Measurements from ENCODE around the gene FCAR.
"Not testable (repeated sequence)": the region's sequence is repeated elsewhere in the genome, so short reads cannot be mapped to it uniquely, and the experiment has no call there.

FCAR gene

GRCh38 chr19:54894106-54894505 is 20.1 kb downstream of the FCAR start:
- DNase-seq (ENCODE audit: low read depth in 2 of 2): not testable (repeated sequence)

GRCh38 chr19:54896036-54896435 is 22.0 kb downstream of the FCAR start:
- DNase-seq (ENCODE audit: low read depth in 2 of 2): no peak

GRCh38 chr19:54898685-54899084 is 24.6 kb downstream of the FCAR start:
- DNase-seq (ENCODE audit: low read depth in 2 of 2): not testable (repeated sequence)

- not testable (repeated sequence) for DNase-seq (ENCODE audit: low read depth in 2 of 2)
Observed at GRCh38 chr19:54899646-54900045, 25.6 kb downstream of the FCAR start.

GRCh38 chr19:54901153-54901552 is 27.1 kb downstream of the FCAR start:
- DNase-seq (ENCODE audit: low read depth in 2 of 2): not testable (repeated sequence)

- no peak for DNase-seq (ENCODE audit: low read depth in 2 of 2)
Observed at GRCh38 chr19:54902061-54902460, 28.0 kb downstream of the FCAR start.

GRCh38 chr19:54903303-54903702 is 29.3 kb downstream of the FCAR start:
- DNase-seq (ENCODE audit: low read depth in 2 of 2): no peak

GRCh38 chr19:54904261-54904660 is 30.2 kb downstream of the FCAR start:
- not testable (repeated sequence) for DNase-seq (ENCODE audit: low read depth in 2 of 2)

- DNase-seq (ENCODE audit: low read depth in 2 of 2): no peak
Observed at GRCh38 chr19:54905421-54905802, 31.4 kb downstream of the FCAR start.

GRCh38 chr19:54905803-54906511 is 31.9 kb downstream of the FCAR start, which contains the start of gene NCR1:
TSS of gene NCR1 (plus strand) at chr19:54906148. CDS start at chr19:54906188, 40 bp downstream.
- DNase-seq (ENCODE audit: low read depth in 2 of 2): no peak

GRCh38 chr19:54906819-54907218 is 32.8 kb downstream of the FCAR start:
- DNase-seq (ENCODE audit: low read depth in 2 of 2): no peak

GRCh38 chr19:54907899-54908298 is 33.9 kb downstream of the FCAR start:
- DNase-seq (ENCODE audit: low read depth in 2 of 2): not testable (repeated sequence)

GRCh38 chr19:54916822-54917221 is 42.8 kb downstream of the FCAR start:
- DNase-seq (ENCODE audit: low read depth in 2 of 2): no peak

- no peak for DNase-seq (ENCODE audit: low read depth in 2 of 2)
Observed at GRCh38 chr19:54918499-54918898, 44.5 kb downstream of the FCAR start.

GRCh38 chr19:54919646-54920563 is 45.9 kb downstream of the FCAR start:
- DNase-seq (ENCODE audit: low read depth in 2 of 2): not testable (repeated sequence)

- DNase-seq (ENCODE audit: low read depth in 2 of 2): no peak
Observed at GRCh38 chr19:54921082-54921481, 47.0 kb downstream of the FCAR start.

GRCh38 chr19:54923276-54923675 is 49.2 kb downstream of the FCAR start:
- DNase-seq (ENCODE audit: low read depth in 2 of 2): no peak

- DNase-seq (ENCODE audit: low read depth in 2 of 2): no peak
Observed at GRCh38 chr19:54928299-54928698, 54.3 kb downstream of the FCAR start.

GRCh38 chr19:54937926-54938325 is 63.9 kb downstream of the FCAR start:
- DNase-seq (ENCODE audit: low read depth in 2 of 2): no peak

GRCh38 chr19:54938906-54939305 is 64.9 kb downstream of the FCAR start:
- no peak for DNase-seq (ENCODE audit: low read depth in 2 of 2)

- DNase-seq (ENCODE audit: low read depth in 2 of 2): not testable (repeated sequence)
Observed at GRCh38 chr19:54939538-54939937, 65.5 kb downstream of the FCAR start.
